ENCODE measurements around the gene TRABD2A. TPM values are rescaled to one million over a fixed set of nuclear protein-coding genes. Genes with fewer than 3 reads are reported as not detected.
A peak's percentile ranks its signal among the peaks of the same experiment; 100 is the strongest.

TRABD2A gene
- total RNA-seq, 1 donor from 2014 or later: 1.0 TPM

DNA sequence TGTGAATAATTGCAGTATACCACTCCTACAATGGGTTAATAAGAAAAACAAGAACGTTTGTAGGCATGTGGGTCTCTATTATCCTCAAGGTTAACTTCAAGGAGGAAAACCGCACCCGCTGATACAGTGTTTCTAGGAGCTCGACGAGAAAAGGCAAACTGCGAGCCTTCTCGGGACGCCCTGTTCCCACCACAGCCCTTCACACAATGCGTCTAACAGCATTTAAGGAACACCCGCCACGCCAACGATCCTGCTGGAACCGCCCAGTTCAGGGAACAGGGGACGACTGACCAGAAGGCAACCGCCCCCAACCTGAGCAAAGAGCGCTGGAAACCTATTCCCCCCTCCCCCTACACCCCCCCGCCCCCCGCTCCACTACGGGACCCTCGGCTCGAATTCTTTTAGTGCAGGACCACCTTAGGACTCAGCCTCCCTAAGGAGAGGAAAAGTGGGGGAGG, 23.9 kb upstream of the TRABD2A start:
- Histone ChIP-seq H3K4me1 (ENCODE audit: control insufficient read depth in 3 of 3, insufficient read depth in 3 of 3, low read length in 3 of 3) (peaks cover 2 to 17% (median 11%) of the 10 kb centered on the region in 3 donors), H3K27me3 (ENCODE audit: control insufficient read depth in 3 of 3, insufficient read depth in 3 of 3, low read length in 3 of 3) (peaks cover 0 to 9% (median 0%) of the 10 kb centered on the region in 3 donors), H3K4me3 (ENCODE audit: low read length in 3 of 3) (peak overlapping the region; percentile 82 to 88 (median 83)), H3K36me3 (ENCODE audit: control insufficient read depth in 3 of 3, insufficient read depth in 3 of 3, low read length in 3 of 3) (peaks cover 0 to 2% (median 0%) of the 10 kb centered on the region in 3 donors), H3K9ac (ENCODE audit: low read depth in 1 of 3, low read length in 3 of 3) (peak overlapping the region; percentile 27 to 77 (median 47)), H3K9me3 (ENCODE audit: control insufficient read depth in 3 of 3, low read length in 3 of 3) (peaks cover 0 to 4% (median 0%) of the 10 kb centered on the region in 3 donors), H3K27ac (ENCODE audit: low read depth, low read length) (peak overlapping the region; percentile 84)

DNA sequence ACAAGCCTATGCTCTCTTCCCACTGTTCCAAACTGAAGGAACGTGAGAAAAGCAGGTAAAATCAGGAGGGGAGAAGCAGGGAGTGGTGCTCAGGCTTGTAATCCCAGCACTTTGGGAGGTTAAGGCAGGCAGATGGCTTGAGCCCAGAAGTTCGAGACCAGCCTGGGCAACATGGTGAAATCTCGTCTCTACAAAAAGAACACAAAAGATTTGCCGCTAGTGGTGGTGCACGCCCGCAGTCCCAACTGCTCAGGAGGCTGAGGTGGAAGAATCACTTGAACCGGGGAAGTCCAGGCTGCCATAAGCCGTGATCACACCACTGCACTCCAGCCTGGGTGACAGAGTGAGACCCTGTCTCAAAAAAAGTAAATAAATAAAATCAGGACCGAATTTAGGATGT, 23.3 kb upstream of the TRABD2A start:
- H3K9me3 ChIP-seq (ENCODE audit: control insufficient read depth in 3 of 3, low read length in 3 of 3): peaks cover 0 to 4% (median 0%) of the 10 kb centered on the region in 3 donors
- no peak overlapping the region for H3K4me3 ChIP-seq (ENCODE audit: low read length in 3 of 3)
- peaks cover 0 to 2% (median 0%) of the 10 kb centered on the region in 3 donors for H3K36me3 ChIP-seq (ENCODE audit: control insufficient read depth in 3 of 3, insufficient read depth in 3 of 3, low read length in 3 of 3)
- H3K27me3 ChIP-seq (ENCODE audit: control insufficient read depth in 3 of 3, insufficient read depth in 3 of 3, low read length in 3 of 3): peaks cover 0 to 9% (median 0%) of the 10 kb centered on the region in 3 donors
- peaks cover 2 to 17% (median 11%) of the 10 kb centered on the region in 3 donors for H3K4me1 ChIP-seq (ENCODE audit: control insufficient read depth in 3 of 3, insufficient read depth in 3 of 3, low read length in 3 of 3)
- H3K9ac ChIP-seq (ENCODE audit: low read depth in 1 of 3, low read length in 3 of 3): peak overlapping the region in 1 of 3 donors; percentile 47
- H3K27ac ChIP-seq (ENCODE audit: low read depth, low read length): peak overlapping the region; percentile 41

DNA sequence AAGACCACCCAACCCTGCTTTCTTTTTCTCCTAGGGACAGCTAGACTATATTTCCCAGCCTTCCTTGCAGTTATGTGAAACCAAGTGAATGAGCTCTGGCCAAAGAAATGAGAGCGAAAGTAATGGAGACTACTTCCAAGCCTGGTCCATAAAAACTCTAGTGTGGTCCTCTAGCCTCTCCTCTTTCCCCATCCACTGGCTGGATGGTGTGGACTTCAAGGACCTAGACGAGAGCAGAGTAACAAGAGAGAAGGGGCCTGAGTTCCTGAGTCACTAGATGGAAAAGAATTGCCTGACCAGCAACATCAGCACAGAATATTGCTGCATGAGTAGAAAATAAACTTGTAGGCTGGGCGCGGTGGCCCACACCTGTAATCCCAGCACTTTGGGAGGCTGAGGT, 21.6 kb upstream of the TRABD2A start:
- H3K4me3 ChIP-seq (ENCODE audit: low read length in 3 of 3): no peak overlapping the region
- H3K36me3 ChIP-seq (ENCODE audit: control insufficient read depth in 3 of 3, insufficient read depth in 3 of 3, low read length in 3 of 3): no peaks in the 10 kb centered on the region
- no peaks in the 10 kb centered on the region for H3K9me3 ChIP-seq (ENCODE audit: control insufficient read depth in 3 of 3, low read length in 3 of 3)
- H3K27ac ChIP-seq (ENCODE audit: low read depth, low read length): no peak overlapping the region
- peaks cover 9 to 22% (median 11%) of the 10 kb centered on the region in 3 donors for H3K4me1 ChIP-seq (ENCODE audit: control insufficient read depth in 3 of 3, insufficient read depth in 3 of 3, low read length in 3 of 3)
- H3K27me3 ChIP-seq (ENCODE audit: control insufficient read depth in 3 of 3, insufficient read depth in 3 of 3, low read length in 3 of 3): peaks cover 0 to 9% (median 0%) of the 10 kb centered on the region in 3 donors
- H3K9ac ChIP-seq (ENCODE audit: low read depth in 1 of 3, low read length in 3 of 3): no peak overlapping the region

DNA sequence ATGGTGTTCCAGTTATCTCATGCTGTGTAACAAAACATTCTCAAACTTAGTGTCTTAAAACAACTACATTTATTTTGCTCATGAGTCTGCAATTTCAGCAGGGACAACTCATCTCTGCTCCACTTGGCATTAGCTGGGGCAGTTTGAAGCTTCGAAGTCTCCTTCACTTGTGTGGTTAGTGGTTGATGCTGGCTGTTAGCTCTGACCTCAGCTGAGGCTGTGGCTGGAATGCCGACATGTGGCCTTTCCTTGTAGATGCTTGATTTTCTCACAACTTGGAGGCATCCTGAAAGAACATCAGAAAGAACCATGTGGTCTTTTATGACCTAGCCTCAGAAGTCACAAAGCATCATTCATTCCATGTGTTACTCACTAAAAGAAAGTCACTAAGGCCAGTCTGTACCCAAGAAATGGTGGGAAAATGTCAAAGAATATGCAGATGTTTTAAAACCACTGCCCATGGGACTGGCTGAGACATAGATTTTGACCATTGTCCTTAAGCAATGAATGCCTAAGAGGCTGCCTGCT, 20.8 kb upstream of the TRABD2A start:
- Histone ChIP-seq H3K9ac (ENCODE audit: low read depth in 1 of 3, low read length in 3 of 3) (no peak overlapping the region), H3K27ac (ENCODE audit: low read depth, low read length) (no peak overlapping the region), H3K4me1 (ENCODE audit: control insufficient read depth in 3 of 3, insufficient read depth in 3 of 3, low read length in 3 of 3) (peaks cover 6 to 22% (median 10%) of the 10 kb centered on the region in 3 donors), H3K27me3 (ENCODE audit: control insufficient read depth in 3 of 3, insufficient read depth in 3 of 3, low read length in 3 of 3) (peaks cover 0 to 8% (median 0%) of the 10 kb centered on the region in 3 donors), H3K9me3 (ENCODE audit: control insufficient read depth in 3 of 3, low read length in 3 of 3) (no peaks in the 10 kb centered on the region), H3K36me3 (ENCODE audit: control insufficient read depth in 3 of 3, insufficient read depth in 3 of 3, low read length in 3 of 3) (no peaks in the 10 kb centered on the region), H3K4me3 (ENCODE audit: low read length in 3 of 3) (no peak overlapping the region)

DNA sequence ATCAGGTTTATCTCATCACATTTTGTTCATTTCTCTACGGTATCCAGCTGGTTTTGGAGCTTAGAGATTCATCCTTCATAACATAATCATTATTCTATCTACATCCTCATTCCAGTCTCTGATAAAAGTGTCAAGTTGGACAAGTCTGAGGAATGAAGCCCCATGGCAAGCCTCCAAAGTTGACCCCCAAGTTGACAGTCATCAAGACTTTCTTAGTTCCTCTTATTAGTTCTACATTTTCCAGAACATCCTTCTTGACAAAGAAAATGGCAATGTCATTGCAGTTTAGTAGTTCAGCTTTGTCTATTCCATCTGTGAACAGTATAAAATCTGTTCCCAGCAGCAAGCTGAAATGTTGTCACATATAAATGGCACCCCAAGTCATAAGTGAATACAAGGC, 20.1 kb upstream of the TRABD2A start:
- H3K27ac ChIP-seq (ENCODE audit: low read depth, low read length): no peak overlapping the region
- no peaks in the 10 kb centered on the region for H3K36me3 ChIP-seq (ENCODE audit: control insufficient read depth in 3 of 3, insufficient read depth in 3 of 3, low read length in 3 of 3)
- peaks cover 5 to 16% (median 6%) of the 10 kb centered on the region in 3 donors for H3K4me1 ChIP-seq (ENCODE audit: control insufficient read depth in 3 of 3, insufficient read depth in 3 of 3, low read length in 3 of 3)

DNA sequence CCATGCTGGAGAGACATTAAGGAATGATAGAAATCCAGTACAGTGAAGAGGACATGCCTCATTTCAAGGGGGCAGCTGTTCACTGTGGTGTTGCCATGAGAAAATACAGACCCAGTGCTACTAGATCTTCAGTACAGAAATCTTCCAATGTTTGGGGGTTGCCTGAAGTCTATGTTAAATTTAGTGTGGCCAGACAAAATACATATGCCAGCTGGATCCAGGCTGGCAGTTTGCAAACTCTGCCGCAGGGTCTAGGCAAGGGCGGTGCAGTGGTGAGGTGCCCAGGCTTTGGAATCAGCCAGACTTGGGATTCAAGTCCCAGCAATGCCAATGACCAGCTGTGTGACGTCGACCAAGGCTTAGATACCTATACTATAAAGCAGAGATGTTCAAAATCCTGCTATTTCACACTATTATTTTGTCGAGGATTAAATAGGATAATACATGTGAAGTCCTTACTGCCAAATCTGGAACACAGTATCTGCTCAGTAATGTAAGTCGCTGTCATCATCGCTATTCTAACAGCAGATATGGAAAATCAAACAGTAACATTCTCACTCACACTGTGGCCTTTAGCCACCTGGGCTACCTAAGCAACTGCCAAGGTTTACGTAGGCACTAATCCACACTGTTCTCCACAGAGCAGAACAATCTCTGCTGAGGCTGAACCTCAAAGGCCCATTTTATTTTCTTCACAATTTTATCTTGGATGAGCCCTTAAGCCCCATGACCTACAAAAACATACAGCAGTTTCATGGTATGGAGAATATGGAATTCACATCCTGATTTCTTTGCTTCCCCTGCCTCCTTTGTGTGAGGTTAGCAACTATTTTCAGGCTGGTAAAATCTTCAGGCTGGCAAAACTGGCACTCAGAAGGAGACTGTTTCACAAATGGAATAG, 18.7 kb upstream of the TRABD2A start:
- Histone ChIP-seq H3K9me3 (ENCODE audit: control insufficient read depth in 3 of 3, low read length in 3 of 3) (no peaks in the 10 kb centered on the region), H3K27ac (ENCODE audit: low read depth, low read length) (no peak overlapping the region), H3K4me1 (ENCODE audit: control insufficient read depth in 3 of 3, insufficient read depth in 3 of 3, low read length in 3 of 3) (peaks cover 6 to 11% (median 8%) of the 10 kb centered on the region in 3 donors), H3K9ac (ENCODE audit: low read depth in 1 of 3, low read length in 3 of 3) (no peak overlapping the region), H3K27me3 (ENCODE audit: control insufficient read depth in 3 of 3, insufficient read depth in 3 of 3, low read length in 3 of 3) (no peaks in the 10 kb centered on the region), H3K4me3 (ENCODE audit: low read length in 3 of 3) (no peak overlapping the region), H3K36me3 (ENCODE audit: control insufficient read depth in 3 of 3, insufficient read depth in 3 of 3, low read length in 3 of 3) (no peaks in the 10 kb centered on the region)

More for the DNA sequence above, 20.1 kb upstream of the TRABD2A start:
- Histone ChIP-seq H3K27me3 (ENCODE audit: control insufficient read depth in 3 of 3, insufficient read depth in 3 of 3, low read length in 3 of 3) (peaks cover 0 to 3% (median 0%) of the 10 kb centered on the region in 3 donors), H3K9me3 (ENCODE audit: control insufficient read depth in 3 of 3, low read length in 3 of 3) (no peaks in the 10 kb centered on the region), H3K9ac (ENCODE audit: low read depth in 1 of 3, low read length in 3 of 3) (no peak overlapping the region), H3K4me3 (ENCODE audit: low read length in 3 of 3) (no peak overlapping the region)

DNA sequence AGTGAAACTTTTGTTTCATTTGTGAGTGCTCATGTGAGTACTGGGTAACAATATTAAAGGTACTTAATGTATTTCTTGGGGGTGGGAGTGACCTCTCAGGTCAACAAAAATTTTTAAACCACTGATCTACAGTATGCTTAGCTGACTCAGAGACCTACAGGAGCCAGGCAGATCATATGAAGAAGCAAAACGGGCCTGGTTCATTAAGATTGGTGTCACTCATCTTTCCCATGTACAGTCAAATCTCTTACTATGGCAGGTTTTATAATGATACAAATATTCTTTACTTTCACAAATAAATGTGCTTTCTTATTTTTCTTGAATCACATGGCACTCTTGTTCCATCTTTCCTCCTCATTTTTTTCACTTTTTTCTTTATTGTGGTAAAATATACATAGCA, 16.9 kb upstream of the TRABD2A start:
- Histone ChIP-seq H3K27ac (ENCODE audit: low read depth, low read length) (peak overlapping the region; percentile 22), H3K9me3 (ENCODE audit: control insufficient read depth in 3 of 3, low read length in 3 of 3) (no peaks in the 10 kb centered on the region), H3K9ac (ENCODE audit: low read depth in 1 of 3, low read length in 3 of 3) (no peak overlapping the region), H3K4me3 (ENCODE audit: low read length in 3 of 3) (no peak overlapping the region), H3K27me3 (ENCODE audit: control insufficient read depth in 3 of 3, insufficient read depth in 3 of 3, low read length in 3 of 3) (no peaks in the 10 kb centered on the region), H3K4me1 (ENCODE audit: control insufficient read depth in 3 of 3, insufficient read depth in 3 of 3, low read length in 3 of 3) (peaks cover 6 to 9% (median 7%) of the 10 kb centered on the region in 3 donors), H3K36me3 (ENCODE audit: control insufficient read depth in 3 of 3, insufficient read depth in 3 of 3, low read length in 3 of 3) (no peaks in the 10 kb centered on the region)

DNA sequence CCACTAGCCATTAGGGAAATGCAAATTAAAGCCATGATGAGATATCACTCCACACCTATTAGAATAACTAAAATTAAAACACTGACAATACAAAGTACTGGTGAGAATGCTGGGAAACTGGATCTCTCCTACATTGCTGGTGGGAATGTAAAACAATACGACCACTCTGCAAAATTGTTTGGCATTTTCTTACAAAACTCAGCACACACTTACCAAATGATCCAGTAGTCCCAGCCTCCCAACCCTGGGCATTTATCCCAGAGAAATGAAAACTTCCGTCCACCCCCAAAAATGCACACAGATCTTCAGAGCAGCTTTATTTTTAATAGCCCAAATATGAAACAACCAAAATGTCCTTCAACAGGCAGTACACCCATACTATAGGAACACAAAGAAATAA, 15.7 kb upstream of the TRABD2A start:
- no peak overlapping the region for H3K4me3 ChIP-seq (ENCODE audit: low read length in 3 of 3)
- H3K27ac ChIP-seq (ENCODE audit: low read depth, low read length): no peak overlapping the region
- H3K27me3 ChIP-seq (ENCODE audit: control insufficient read depth in 3 of 3, insufficient read depth in 3 of 3, low read length in 3 of 3): no peaks in the 10 kb centered on the region
- peaks cover 6 to 9% (median 7%) of the 10 kb centered on the region in 3 donors for H3K4me1 ChIP-seq (ENCODE audit: control insufficient read depth in 3 of 3, insufficient read depth in 3 of 3, low read length in 3 of 3)
- no peak overlapping the region for H3K9ac ChIP-seq (ENCODE audit: low read depth in 1 of 3, low read length in 3 of 3)
- no peaks in the 10 kb centered on the region for H3K36me3 ChIP-seq (ENCODE audit: control insufficient read depth in 3 of 3, insufficient read depth in 3 of 3, low read length in 3 of 3)
- H3K9me3 ChIP-seq (ENCODE audit: control insufficient read depth in 3 of 3, low read length in 3 of 3): no peaks in the 10 kb centered on the region

DNA sequence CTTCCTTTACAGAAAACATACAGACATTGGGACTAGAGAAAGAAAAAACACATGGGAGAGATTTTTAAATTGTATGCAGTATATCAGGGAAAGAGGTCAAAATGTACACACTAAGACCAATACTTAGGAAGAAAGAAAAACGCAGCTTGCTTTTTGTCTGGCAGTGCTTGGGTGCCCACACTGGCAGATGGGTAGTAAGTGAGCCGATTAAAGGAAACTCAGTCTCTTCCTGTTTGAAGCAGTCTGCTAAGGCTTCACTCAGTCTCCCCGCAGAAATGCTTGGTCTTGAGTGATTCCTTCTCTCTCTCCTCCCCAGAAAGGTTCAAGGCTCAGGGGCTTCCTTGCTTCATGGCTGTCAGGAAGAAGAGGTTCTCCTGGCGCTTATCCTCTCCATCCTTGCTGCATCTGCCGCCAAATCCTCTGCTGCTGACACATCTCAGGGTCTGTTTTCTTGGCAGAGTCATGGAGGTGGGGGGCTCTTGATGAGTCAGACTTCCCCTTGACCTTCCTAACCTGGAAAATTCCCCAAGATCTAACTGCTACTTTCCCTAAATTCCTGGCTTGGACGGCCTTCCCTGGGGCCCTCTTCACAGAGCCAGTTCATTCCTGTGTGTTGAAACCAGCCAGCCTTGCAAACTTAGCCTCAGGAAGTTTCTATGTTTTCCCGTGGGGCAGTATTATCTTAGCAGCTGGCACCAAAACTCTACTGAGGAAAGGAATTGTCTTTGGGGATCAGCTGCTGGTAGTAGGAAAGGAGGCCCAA, 14.1 kb upstream of the TRABD2A start:
- Histone ChIP-seq H3K27ac (ENCODE audit: low read depth, low read length) (no peak overlapping the region), H3K9ac (ENCODE audit: low read depth in 1 of 3, low read length in 3 of 3) (no peak overlapping the region), H3K36me3 (ENCODE audit: control insufficient read depth in 3 of 3, insufficient read depth in 3 of 3, low read length in 3 of 3) (no peaks in the 10 kb centered on the region), H3K9me3 (ENCODE audit: control insufficient read depth in 3 of 3, low read length in 3 of 3) (no peaks in the 10 kb centered on the region), H3K4me1 (ENCODE audit: control insufficient read depth in 3 of 3, insufficient read depth in 3 of 3, low read length in 3 of 3) (peaks cover 6 to 9% (median 7%) of the 10 kb centered on the region in 3 donors), H3K4me3 (ENCODE audit: low read length in 3 of 3) (no peak overlapping the region), H3K27me3 (ENCODE audit: control insufficient read depth in 3 of 3, insufficient read depth in 3 of 3, low read length in 3 of 3) (no peaks in the 10 kb centered on the region)

Data from skeletal muscle tissue (tissue), 4 donors.